HG03064 (cell line): Measurements from ENCODE around the gene CARD10.
"Not testable (repeated sequence)": the region's sequence is repeated elsewhere in the genome, so short reads cannot be mapped to it uniquely, and the experiment has no call there.

Experiments
- ATAC-seq: cut with Tn5 transposase; IDR thresholded peaks from one replicate; pipeline ENCODE4 v1.9.1; 2021; ENCODE audit warnings: low read depth; ENCODE audit not compliant: unreplicated experiment

Gene CARD10

DNA sequence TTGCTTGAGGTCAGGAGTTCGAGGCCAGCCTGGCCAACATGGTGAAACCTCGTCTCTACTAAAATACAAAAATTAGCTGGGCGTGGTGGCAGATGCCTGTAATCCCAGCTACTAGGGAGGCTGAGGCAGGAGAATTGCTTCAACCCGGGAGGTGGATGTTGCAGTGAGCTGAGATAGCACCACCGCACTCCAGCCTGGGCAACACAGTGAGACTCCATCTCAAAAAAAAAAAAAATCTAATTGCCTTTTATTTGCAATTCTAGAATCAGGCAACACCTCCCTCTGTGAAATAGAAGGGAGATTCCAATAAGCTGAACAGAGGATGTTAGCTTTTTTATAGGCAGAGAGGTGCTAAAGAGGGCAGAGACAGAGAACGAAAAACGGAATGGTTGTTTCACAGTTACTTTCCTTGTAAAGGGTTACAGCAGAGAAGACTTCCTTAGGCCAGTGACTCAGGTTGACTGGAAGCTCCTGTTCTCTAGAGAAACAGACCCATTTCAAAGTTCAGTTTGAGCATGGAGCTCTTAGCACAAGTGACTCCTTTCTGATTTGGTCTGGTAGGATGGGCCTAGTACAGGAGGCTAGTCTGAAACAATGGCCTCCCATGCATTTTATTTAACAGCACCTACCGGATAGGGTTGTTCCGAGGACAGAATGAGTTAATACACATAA, 8.0 kb upstream of the CARD10 start:
- not testable (repeated sequence) for ATAC-seq

GRCh38 chr22:37526376-37526775, 7.2 kb upstream of the CARD10 start:
- no peak for ATAC-seq

GRCh38 chr22:37525746-37526350, 6.6 kb upstream of the CARD10 start:
- no peak for ATAC-seq

GRCh38 chr22:37525073-37525745, 6.0 kb upstream of the CARD10 start:
- no peak for ATAC-seq

GRCh38 chr22:37522482-37522881, 3.3 kb upstream of the CARD10 start:
- ATAC-seq, result no peak

- no peak for ATAC-seq
Observed at GRCh38 chr22:37521236-37521739, 2.1 kb upstream of the CARD10 start.

DNA sequence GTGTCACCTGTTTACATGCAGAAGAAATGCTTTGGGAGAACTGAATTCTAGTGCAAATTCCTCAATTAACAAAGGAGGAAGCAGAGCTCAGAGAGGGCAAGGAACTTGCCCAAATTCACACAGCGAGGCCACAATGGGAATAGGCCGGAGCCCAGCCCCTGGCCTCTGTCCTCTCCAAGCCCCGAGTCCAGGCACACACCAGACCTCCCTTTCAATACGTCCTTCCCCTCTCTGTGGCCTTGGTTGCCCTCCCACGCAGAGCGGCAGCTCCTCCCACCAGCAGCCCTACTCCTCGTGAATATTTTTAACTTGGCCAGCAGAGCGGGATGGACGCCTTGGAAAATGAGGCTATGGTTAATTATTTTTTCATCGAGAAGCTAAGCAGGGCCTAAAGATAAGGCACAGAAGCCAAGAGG, 1.6 kb upstream of the CARD10 start:
- no peak for ATAC-seq

GRCh38 chr22:37518509-37519267, 527 bp downstream of the CARD10 start:
- no peak for ATAC-seq

DNA sequence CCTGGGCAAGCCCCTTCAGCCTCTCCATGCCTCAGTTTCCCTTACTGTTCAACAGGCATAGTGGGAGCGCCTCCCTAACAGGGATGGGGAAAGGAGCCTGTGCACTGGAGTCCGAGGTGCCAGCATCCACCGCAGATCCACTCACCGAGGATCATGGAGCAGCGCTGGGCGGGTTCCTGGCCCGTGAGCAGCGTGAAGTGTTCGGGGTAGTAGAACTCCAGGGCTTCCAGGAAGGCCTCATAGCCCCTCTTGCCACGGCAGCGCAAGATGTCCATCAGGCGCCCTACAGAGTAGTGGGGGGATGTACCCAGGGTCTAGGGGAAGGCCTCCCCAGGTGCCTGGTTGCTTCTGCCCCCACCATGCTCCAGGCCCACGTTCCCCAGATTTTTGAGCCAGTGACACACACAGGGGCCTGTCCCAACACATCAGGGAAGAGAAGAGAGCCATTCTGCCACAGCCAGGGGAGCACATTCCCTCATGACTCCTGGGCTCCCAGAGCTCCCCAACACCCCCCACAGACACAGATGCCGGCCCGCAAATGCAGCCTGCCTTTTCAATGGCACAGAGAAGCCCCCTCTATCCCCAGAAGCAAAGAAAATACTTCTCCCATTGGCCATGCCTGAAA, 1.3 kb downstream of the CARD10 start:
- no peak for ATAC-seq

DNA sequence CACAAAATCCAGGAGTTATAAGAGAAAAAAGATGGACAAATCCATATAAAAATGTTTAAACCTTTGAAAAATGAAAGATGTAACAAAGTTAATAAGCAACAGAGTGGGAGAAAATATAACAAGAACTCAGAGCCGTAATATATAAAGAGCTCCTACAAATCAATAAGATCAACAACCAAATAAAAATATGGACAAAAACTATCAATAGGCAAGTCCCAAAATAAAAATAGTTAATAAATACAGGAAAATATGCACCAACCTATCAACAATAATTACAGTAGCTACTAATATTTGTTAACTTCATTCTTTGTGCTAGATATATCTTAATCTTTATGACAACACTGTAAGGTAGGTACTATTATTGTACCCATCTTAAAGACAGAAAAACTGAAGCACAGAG, 2.8 kb downstream of the CARD10 start:
- ATAC-seq, result no peak

GRCh38 chr22:37515901-37516300, 3.3 kb downstream of the CARD10 start:
- no peak for ATAC-seq

DNA sequence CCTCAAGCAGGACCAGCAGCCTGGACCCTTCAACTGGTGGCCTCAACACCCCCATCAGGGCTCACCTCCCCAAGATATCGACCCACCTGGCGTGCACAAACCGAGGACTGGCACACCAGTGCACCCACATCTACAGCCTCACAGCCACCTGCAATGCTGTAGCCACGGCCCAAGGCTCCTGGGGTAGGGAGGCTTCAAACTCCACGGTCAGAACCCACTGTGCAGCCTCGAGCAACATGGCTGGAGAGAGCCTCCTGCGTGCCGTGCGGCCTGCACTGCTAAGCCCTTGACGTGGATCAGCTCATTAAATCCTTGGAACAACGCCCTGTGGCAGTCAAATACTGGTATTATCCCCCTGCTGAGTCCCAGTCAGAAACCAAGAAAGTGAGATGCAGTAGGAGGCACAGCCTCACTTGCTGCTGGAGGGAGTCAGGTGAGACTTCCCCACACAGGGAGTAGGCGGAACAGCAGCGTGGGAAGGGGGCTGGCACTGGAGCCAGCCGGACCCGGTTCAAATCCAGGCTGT, 4.6 kb downstream of the CARD10 start:
- ATAC-seq, result no peak

GRCh38 chr22:37511395-37512104, 7.7 kb downstream of the CARD10 start:
- ATAC-seq, result no peak

- ATAC-seq, result no peak
Observed at GRCh38 chr22:37510091-37510490, 9.1 kb downstream of the CARD10 start.

GRCh38 chr22:37509059-37509860, 10.0 kb downstream of the CARD10 start:
- no peak for ATAC-seq

- ATAC-seq, result no peak
Observed at GRCh38 chr22:37508431-37508992, 10.7 kb downstream of the CARD10 start.

GRCh38 chr22:37507731-37508130, 11.5 kb downstream of the CARD10 start:
- ATAC-seq, result no peak

DNA sequence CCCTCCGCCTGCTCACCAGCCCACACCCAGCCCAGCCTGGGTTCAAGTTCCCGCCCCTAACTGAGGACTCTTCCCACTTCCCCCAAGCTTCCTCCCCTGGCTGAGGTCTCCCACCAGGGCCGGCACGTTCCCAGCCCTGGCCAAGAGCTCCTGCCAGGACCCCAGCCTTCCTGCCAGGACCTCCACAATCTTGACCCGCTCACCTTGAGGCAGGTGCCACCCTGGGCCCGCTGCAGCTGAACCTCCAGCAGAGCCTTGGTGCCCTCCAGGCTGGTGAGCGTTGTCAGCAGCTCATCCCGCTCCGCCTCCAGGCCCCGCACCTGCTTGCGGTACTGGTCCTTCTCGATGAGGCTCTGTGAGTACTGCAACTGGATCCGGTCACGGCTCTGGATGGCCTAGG, 13.2 kb downstream of the CARD10 start:
- no peak for ATAC-seq

- no peak for ATAC-seq
Observed at GRCh38 chr22:37505565-37505964, 13.7 kb downstream of the CARD10 start.
